ENCODE data around the gene ZDHHC5.

DNA sequence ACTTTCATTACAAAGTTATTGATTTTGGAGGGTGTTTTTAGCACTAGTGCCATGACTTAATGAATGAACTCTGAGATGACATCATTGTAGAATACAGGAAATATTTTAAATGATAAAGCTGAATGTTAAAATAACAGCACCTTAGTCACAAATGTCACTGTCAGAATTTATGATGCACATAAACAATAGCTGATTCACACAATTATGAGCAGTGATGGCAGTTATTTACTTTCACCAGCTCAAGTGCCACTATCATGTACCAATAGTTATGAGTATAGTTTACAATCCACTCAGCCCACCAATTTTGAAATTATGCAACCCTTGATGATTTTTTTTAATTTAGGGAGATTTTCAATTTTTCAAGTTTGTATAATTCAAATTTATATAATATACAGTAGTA, 47.4 kb upstream of the ZDHHC5 start:
- TF ChIP-seq, protein P1, sequence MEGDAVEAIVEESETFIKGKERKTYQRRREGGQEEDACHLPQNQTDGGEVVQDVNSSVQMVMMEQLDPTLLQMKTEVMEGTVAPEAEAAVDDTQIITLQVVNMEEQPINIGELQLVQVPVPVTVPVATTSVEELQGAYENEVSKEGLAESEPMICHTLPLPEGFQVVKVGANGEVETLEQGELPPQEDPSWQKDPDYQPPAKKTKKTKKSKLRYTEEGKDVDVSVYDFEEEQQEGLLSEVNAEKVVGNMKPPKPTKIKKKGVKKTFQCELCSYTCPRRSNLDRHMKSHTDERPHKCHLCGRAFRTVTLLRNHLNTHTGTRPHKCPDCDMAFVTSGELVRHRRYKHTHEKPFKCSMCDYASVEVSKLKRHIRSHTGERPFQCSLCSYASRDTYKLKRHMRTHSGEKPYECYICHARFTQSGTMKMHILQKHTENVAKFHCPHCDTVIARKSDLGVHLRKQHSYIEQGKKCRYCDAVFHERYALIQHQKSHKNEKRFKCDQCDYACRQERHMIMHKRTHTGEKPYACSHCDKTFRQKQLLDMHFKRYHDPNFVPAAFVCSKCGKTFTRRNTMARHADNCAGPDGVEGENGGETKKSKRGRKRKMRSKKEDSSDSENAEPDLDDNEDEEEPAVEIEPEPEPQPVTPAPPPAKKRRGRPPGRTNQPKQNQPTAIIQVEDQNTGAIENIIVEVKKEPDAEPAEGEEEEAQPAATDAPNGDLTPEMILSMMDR (IDR thresholded peaks at IDR 0.05; ENCODE audit: low read length), result no peak
- TF ChIP-seq EZH2 (IDR thresholded peaks at IDR 0.05; ENCODE audit: borderline replicate concordance, low read length), result no peak
